HFF-Myc (cell line): ENCODE data around the gene TMEM171.

Experiments used
- DNase-seq: peaks from one replicate; pipeline ENCODE4 v3.0.0-alpha.2; 2011; ENCODE audit warnings: low read depth; ENCODE audit errors: extremely low read depth
- H3K4me3 ChIP-seq: replicated peaks from 2 replicates; pipeline ENCODE4 v1.5.1; 2011; ENCODE audit warnings: low read depth, mild to moderate bottlenecking, control low read depth, low read length
- CTCF ChIP-seq: IDR thresholded peaks from 2 replicates; pipeline ENCODE4 v1.5.1; 2012; ENCODE audit warnings: mild to moderate bottlenecking, low read depth, low read length, control low read depth; ENCODE audit errors: missing control alignments

The TMEM171 gene

GRCh38 chr5:73096239-73096575 lies 24.2 kb upstream of the TMEM171 start:
- no peak overlapping the region for H3K4me3 ChIP-seq
- no peak for TF ChIP-seq CTCF
- no peak for DNase-seq

- no peak for DNase-seq
- no peak overlapping the region for H3K4me3 ChIP-seq
- no peak for TF ChIP-seq CTCF
Observed at GRCh38 chr5:73097740-73098139, 22.6 kb upstream of the TMEM171 start.

- DNase-seq: no peak
- no peak for TF ChIP-seq CTCF
- H3K4me3 ChIP-seq: no peak overlapping the region
Observed at GRCh38 chr5:73100109-73100508, 20.3 kb upstream of the TMEM171 start.

GRCh38 chr5:73103870-73104299 lies 16.5 kb upstream of the TMEM171 start:
- no peak overlapping the region for H3K4me3 ChIP-seq
- no peak for DNase-seq
- TF ChIP-seq CTCF: no peak

GRCh38 chr5:73104326-73104725 lies 16.0 kb upstream of the TMEM171 start:
- TF ChIP-seq CTCF: no peak
- DNase-seq: no peak
- H3K4me3 ChIP-seq: no peak overlapping the region

- H3K4me3 ChIP-seq: no peak overlapping the region
- DNase-seq: no peak
- no peak for TF ChIP-seq CTCF
Observed at GRCh38 chr5:73106335-73106734, 14.0 kb upstream of the TMEM171 start.

- no peak overlapping the region for H3K4me3 ChIP-seq
- no peak for TF ChIP-seq CTCF
- DNase-seq: no peak
Observed at GRCh38 chr5:73110190-73110589, 10.2 kb upstream of the TMEM171 start.
